Bronchial epithelial cell (primary cell): Measurements from ENCODE around the gene THSD4. TPM values are rescaled to one million over a fixed set of nuclear protein-coding genes. Genes with fewer than 3 reads are reported as not detected.

Experiments used
- DNase-seq: peaks from one replicate; pipeline ENCODE4 v3.0.0-alpha.2; 2010; ENCODE audit warnings: low read depth
- FAIRE-seq: peaks from 2 replicates; lab custom pipeline; 2011; peaks lifted over from hg19 to GRCh38; lab: Jason Lieb, UNC
- H3K27me3 ChIP-seq: 2 replicates; pipeline ENCODE4 v1.5.1; 2011; ENCODE audit warnings: low read length; ENCODE audit not compliant: control insufficient read depth, insufficient read depth
- H3K36me3 ChIP-seq: 2 replicates; pipeline ENCODE4 v1.5.1; 2011; ENCODE audit warnings: low read length; ENCODE audit not compliant: control insufficient read depth, insufficient read depth
- H3K4me3 ChIP-seq: 2 replicates; pipeline ENCODE4 v1.5.1; 2011; ENCODE audit warnings: mild to moderate bottlenecking, low read depth, low read length, control low read depth
- CTCF ChIP-seq: IDR thresholded peaks from 2 replicates; pipeline ENCODE4 v1.5.1; 2011; ENCODE audit warnings: mild to moderate bottlenecking, moderate library complexity, low read length, control low read depth, inconsistent platforms; ENCODE audit not compliant: insufficient read depth, severe bottlenecking
- total RNA-seq: library from RNA; depleted of rRNA; stranded (reverse); fragments of >200 nt; gene quantifications from 2 replicates; pipeline ENCODE4 v1.2.1, GENCODE V29; 2014

THSD4 gene
- total RNA-seq, 1 donor from 2014 or later = 14.5 TPM

DNA sequence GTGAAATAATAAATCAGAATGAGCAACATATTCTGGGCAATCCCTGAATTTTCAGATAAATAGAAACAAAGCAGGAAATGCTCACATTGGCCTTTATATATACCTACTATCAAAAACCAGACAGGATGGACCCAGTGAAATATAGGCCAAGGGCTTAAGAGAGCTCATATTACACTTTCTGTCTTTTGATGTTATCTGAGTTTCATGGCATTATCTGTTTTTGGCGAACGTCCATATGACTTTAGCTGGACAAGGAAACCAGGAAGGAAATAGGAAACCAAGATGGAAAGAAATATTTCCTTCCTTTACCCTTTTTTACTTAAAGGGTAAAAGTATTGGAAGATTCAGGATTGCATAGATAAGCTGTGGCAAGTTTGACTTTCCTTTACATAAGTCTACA is 274.8 kb downstream of the THSD4 start:
- no peak for TF ChIP-seq CTCF
- no peak for DNase-seq
- Histone ChIP-seq H3K36me3 (no peaks in the 10 kb centered on the region), H3K4me3 (no peak overlapping the region), H3K27me3 (no peaks in the 10 kb centered on the region)
- FAIRE-seq = no peak

GRCh38 chr15:71391421-71392088 is 276.3 kb downstream of the THSD4 start:
- no peak for FAIRE-seq
- DNase-seq = no peak
- Histone ChIP-seq H3K27me3 (no peaks in the 10 kb centered on the region), H3K4me3 (no peak overlapping the region), H3K36me3 (no peaks in the 10 kb centered on the region)
- no peak for TF ChIP-seq CTCF

DNA sequence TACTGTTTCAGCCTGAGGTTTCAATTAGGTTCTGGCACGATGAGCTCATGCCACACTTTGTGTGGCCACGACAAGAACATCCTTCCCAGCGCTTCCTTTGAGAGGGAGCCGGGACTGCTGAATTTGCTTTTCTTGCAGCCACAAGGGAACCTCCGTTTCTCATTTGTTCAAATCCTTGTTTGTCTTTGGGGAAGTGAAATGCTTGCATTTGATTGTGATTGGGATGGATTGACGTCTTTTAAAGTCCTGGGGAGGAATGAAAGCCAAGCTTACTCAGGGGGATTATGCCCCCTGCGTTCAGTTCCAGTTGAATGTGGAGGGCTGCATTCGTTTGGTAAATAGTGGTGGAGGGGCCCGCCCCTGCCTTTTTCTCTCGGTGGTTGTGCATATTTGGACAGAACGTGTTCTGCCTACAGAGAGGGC is 277.6 kb downstream of the THSD4 start:
- no peak for TF ChIP-seq CTCF
- Histone ChIP-seq H3K27me3 (no peaks in the 10 kb centered on the region), H3K36me3 (no peaks in the 10 kb centered on the region), H3K4me3 (no peak overlapping the region)
- FAIRE-seq = no peak
- no peak for DNase-seq

- FAIRE-seq (no peak), DNase-seq (no peak)
- H3K4me3 ChIP-seq = no peak overlapping the region
- H3K36me3 ChIP-seq = no peaks in the 10 kb centered on the region
- TF ChIP-seq CTCF = no peak
- no peaks in the 10 kb centered on the region for H3K27me3 ChIP-seq
Measured at GRCh38 chr15:71393383-71393782, 278.1 kb downstream of the THSD4 start.

- no peak for FAIRE-seq
- no peaks in the 10 kb centered on the region for H3K27me3 ChIP-seq
- TF ChIP-seq CTCF = no peak
- no peaks in the 10 kb centered on the region for H3K36me3 ChIP-seq
- H3K4me3 ChIP-seq = no peak overlapping the region
- DNase-seq = peak; percentile 26
Measured at GRCh38 chr15:71396536-71397125, 281.4 kb downstream of the THSD4 start.
